HG02840 (cell line): Measurements from ENCODE around the gene RASA1.
"Not testable (repeated sequence)": the region's sequence is repeated elsewhere in the genome, so short reads cannot be mapped to it uniquely, and the experiment has no call there.

Experiments
- ATAC-seq: cut with Tn5 transposase; IDR thresholded peaks from one replicate; pipeline ENCODE4 v1.9.1; 2021; ENCODE audit warnings: mild to moderate bottlenecking, moderate library complexity, moderate number of reproducible peaks; ENCODE audit not compliant: unreplicated experiment, low FRiP score

RASA1 gene

DNA sequence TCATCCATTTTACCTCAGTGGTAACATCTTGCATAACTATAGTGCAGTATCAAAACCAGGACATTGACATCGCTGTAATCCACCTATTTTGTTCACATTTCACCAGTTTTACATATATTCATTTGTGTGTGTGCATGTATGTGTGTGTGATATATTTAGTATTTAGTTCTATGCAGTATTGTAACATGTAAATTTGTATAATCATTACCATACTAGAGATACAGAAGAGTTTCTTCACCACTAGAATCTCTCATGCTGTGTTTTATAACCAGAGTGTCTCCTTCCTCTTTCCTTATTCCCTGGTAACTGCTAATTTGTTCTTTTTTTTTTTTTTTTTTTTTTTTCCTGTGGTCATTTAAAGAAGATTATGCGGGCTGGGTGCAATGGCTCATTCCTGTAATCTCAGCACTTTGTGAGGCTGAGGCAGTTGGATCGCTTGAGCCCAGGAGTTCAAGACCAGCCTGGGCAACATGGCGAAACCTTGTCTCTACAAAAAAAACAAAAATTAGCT, 11.0 kb downstream of the RASA1 start:
- ATAC-seq: no peak

DNA sequence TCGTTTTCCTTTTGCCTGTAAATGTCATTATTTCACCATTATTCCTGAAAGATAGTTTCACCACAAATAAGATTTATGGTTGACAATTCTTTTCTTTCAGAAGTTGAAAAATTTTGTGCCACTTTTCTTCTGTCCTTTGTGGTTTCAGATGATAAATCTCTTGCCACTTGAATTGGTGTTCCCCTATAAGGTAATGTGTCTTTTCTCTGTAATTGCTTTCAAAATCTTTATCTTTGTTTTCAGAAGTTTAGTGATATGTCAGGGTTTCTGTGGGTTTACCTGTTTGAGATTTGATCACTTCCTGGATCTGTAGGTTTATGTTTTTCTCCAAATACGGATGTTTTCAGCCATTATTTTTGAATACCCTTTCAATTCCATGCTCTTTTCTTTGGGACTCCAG, 14.6 kb downstream of the RASA1 start:
- ATAC-seq: no peak

DNA sequence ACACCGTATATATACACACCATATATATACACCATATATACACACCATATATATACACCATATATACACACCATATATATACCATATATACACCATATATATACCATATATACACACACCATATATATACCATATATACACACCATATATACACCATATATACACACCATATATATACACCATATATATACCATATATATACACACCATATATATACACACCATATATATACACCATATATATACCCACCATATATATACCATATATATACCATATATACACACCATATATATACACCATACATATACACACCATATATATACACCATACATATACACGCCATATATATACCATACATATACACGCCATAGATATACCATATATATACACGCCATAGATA, 19.6 kb downstream of the RASA1 start:
- not testable (repeated sequence) for ATAC-seq

DNA sequence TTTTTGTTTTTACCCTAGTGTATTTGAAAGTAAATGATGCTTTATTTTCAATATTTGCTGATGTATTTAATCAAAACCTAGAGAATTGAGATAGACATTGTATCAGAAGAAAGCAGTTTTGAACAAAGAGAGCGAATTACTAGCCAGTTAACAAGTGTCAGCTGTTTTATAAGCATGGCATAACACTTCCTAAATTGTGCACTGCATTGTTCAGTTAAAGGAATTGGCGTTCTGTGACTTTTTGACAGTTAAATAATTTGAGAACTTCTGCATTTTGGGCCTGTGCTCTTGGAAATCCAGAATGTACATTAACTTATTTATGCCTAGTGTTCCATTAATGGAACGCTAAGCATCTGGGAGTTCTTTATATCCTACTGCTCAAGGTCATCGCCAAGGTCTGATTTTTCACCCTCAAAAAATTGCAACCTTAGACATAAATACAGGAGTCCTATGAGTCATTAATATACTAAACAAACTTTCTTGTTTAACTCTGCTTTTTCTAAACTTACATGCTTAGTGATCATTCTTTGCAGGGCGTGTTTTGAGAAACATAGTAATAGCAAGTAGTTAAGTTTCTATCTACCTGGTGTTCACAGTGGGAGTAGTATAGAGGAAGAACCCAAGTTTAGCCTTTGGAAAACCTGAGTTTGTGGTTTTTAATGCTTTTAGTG, 31.1 kb downstream of the RASA1 start:
- ATAC-seq: no peak

- ATAC-seq: no peak
Measured at GRCh38 chr5:87300176-87300575, 32.5 kb downstream of the RASA1 start.

DNA sequence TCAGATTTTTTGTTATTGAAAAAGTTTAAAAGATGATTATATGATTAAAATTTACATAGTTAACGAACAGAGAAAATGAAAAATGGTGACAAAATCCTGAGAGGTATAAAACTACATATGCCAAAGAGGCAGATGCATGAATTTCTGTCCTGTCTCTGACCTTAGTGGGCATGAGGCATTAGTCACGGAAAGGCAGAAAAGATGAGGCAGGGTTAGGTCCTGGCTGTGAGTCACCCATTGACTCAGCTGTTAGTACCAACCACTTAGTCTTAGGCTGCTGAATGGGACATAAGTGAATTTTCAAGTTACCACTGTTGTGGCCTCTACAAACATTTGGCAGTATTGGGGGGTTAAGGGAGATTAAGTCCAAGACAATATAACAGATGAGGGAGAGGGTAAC, 33.1 kb downstream of the RASA1 start:
- ATAC-seq: no peak

DNA sequence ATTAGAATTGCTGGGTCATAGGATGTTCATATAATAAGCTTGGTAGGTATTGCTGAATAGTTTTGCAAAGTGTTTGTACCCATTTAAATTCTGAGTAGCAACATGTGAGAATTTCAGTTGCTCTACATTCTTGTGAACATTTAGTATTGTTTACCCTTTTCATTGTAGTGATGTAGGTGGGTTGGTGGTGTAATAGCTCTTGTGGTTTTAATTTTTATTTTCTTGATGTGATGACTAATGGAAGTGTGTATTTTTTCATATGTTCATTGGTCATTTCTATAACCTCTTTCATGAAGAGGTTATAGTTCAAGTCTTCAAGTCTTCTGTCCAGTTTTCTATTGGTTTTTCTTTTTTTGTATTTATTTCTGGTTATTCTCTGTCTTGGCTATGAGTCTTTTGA, 34.4 kb downstream of the RASA1 start:
- no peak for ATAC-seq

- no peak for ATAC-seq
Measured at GRCh38 chr5:87303324-87303723, 35.6 kb downstream of the RASA1 start.

DNA sequence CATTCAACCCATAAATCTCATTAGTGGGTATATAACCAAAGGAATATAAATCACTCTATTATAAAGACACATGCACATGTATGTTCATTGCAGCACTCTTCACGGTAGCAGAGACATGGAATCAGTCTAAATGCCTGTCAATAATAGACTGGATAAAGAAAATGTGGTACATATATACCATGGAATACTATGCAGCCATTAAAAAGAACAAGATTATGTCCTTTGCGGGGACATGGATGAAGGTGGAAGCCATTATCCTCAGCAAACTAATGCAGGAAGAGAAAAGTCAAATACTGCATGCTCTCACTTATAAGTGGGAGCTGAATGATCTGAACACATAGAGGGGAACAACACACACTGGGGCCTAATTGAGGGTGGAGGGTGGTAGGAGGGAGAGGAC, 38.4 kb downstream of the RASA1 start:
- not testable (repeated sequence) for ATAC-seq

GRCh38 chr5:87307796-87308423, 40.2 kb downstream of the RASA1 start:
- ATAC-seq: peak; percentile 97

DNA sequence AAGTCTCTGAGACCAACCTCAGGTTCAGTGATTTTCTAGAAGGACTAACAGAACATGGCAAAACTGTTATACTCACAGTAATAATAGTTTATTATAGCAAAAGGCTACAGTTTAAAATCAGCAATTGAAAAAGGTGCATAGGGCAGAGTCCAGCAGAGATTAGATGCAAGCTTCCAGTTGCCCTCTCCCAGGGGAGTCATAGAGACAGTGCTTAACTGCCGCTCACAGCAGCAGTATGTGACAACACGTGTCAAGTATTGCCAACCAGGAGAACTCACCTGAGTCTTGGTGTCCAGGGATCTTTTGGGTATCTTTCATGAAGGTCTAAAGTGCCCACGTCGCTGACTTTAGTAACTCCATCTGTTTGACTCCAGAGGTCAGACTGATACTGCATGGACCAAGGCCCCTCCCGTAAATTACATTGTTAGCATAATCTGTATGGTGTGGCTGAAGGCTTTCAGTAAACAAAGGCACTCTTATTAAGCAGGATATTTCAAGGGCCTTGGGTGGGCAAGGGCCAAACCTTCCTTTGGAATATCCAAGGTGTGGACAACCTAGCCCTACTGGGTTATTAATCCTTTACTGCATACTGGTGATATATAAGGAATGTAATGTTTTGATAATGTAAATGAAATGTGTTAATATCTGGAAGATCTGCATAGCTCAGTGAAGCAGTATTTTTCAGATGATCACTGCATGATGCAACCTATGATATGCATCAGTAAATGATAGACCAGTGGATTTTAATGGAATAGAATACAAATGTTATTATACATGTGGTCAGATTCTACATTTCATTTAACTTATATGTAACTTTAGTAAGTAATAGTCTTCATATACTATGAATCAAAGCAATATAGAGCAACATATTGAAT, 44.0 kb downstream of the RASA1 start:
- no peak for ATAC-seq

DNA sequence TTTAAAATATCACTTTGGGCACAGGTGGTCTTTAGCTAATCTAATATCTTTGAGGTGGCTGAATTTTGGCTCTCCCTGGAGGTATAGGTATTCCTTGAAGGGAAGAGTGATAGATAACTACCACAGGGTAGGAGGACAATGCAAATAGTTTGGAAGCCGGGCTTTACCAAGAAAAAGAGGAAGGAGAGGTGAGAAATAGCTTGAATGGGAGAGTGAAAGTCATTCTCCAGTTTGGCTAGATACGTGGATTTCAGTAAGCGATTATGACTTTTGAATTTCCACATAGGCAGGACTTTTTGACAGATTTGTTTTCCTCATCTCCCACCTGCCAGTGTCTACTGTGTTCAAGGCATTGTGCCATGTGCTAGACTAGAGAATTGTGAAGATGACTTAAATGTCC, 45.5 kb downstream of the RASA1 start:
- ATAC-seq: no peak

DNA sequence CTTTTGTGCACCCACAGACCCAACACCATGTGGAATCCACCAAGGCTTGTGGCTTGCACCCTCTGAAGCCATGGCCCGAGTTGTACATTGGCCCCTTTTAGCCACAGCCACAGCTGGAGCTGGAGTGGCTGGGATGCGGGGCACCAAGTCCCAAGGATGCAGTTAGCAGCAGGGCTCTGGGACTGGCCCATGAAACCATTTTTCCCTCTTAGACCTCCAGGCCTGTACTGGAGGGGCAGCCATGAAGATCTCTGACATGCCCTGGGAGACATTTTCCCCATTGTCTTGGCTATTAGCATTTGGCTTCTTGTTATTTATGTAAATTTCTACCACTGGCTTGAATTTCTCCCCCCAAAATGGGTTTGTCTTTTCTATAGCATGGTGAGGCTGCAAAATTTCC, 51.8 kb downstream of the RASA1 start:
- ATAC-seq: no peak

DNA sequence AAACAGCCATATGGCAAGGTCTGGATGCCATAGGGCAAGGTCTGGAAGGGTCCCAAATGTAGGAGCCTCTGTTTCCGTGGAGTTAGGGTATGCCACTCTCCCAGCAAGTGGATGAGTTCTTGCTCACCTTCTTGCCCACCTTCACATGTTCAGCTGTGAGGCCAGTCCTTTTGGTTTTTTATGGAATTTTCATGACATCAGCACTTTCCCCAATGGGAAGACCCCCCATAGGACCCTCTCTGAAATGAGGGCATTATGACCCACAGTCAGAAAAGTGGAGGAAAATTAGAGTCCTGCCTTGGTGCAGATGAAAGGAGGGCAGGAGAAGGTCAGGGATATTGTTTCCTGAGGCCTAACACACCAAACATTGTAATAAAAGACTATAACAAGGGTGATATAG, 53.9 kb downstream of the RASA1 start:
- ATAC-seq: no peak

- ATAC-seq: no peak
Measured at GRCh38 chr5:87322381-87322780, 54.7 kb downstream of the RASA1 start.

GRCh38 chr5:87327998-87328397, 60.3 kb downstream of the RASA1 start:
- ATAC-seq: no peak

- ATAC-seq: no peak
Measured at GRCh38 chr5:87329114-87329513, 61.4 kb downstream of the RASA1 start.

DNA sequence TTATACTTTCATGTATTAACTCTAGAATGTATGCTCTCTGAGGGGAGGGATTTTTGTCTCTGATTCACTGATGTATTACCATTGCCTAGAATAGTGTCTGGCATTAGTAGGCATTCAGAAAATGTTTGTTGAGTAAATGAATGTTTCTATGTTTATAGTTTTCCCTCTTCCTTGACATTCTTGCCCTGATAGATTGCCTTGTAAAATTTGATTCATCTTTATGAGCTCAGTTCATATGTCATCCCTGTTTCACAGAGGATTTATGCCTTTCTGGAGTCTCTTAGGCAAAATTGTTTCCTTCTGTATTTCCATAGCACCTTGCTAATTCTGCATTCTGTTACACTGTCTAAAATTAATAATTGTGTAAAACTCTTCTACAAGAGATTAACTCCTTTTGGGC, 72.3 kb downstream of the RASA1 start:
- ATAC-seq: no peak

DNA sequence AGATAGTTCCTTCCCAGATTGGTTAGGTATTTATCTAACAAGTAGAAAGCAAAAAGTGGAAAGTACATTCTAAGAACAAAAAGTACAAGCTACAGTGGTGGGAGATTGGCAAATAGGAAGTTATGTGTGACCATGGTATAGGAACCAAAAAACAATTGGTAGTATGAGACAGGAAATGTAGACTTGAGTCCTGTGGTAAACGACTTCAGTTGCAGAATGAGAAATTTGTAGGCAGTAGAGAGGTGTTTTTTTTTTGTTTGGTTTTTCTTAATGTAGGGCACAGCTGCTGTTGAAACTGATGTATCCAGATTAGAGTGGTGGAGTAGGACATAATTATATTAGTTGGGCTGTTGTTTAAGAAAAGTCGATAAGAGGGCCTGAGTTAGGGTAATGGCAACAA, 73.0 kb downstream of the RASA1 start:
- ATAC-seq: peak; percentile 99

DNA sequence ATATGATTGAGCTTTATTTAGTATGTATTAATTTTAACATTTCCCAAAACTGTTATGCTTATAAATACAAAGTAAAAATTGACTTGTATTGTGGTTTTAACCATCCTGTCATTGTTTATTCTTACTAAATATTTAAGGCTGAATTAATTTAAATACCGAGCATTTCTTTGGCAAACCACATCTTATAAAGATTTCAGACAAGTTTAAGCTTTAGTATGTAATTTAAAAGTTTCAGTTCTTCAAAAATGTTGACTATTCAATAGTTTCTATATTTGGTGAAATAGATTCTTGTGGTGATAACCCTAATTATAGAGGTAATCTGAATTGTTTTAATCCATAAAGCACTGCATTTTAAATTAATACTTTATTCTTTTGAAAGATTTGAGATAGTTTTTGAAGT, 79.6 kb downstream of the RASA1 start:
- ATAC-seq: no peak

DNA sequence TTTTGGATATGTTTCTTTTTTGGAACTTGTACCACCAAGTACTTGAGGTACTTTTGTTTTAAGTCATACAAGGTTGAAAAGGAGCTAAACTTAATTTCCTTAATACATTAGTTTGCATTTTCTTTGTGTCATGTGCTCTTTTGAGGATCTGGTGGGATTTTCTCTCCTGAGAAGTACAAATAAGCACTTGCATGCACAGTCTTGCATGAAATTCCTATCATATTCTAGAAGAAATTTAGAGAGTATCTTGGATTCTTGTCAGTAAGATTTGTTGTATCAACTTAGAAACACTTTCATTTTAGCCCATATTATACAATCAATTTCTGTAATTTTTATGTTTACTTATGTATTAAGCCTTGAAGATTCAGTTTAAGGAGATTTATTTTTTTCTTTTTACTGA, 80.2 kb downstream of the RASA1 start:
- ATAC-seq: no peak
